ENCODE data around the gene RASGRP1.

The RASGRP1 gene

GRCh38 chr15:38479266-38479665, 85.3 kb downstream of the RASGRP1 start:
- H3K4me1 Mint-ChIP-seq: peaks cover 6% of the 10 kb centered on the region
- H3K36me3 Mint-ChIP-seq: peaks cover 48% of the 10 kb centered on the region
- no peak overlapping the region for H3K27ac Mint-ChIP-seq
- no peaks in the 10 kb centered on the region for H3K27me3 Mint-ChIP-seq
- no peak for ATAC-seq
- H3K9me3 Mint-ChIP-seq: no peaks in the 10 kb centered on the region
- H3K4me3 Mint-ChIP-seq: no peak overlapping the region

DNA sequence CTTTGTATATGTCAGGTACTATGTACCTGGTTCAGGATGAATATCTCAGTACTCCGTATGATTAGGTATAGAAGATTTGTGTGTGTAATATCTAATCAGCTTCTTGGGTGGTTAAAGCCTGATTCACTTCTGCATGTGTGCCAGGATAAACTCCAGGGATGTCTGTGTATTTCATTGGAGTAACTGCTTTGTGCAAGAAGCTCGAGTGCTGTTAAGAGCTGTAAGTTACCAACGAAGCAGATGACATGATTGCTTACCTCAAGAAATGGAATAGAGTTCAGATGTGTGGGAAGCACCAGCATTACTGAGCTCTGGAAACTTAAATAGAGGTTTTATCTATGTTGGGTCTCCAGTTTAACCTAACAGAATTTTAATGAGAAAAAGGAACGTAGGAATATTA, 87.0 kb downstream of the RASGRP1 start:
- Mint-ChIP-seq H3K27ac (no peak overlapping the region), H3K36me3 (peaks cover 50% of the 10 kb centered on the region), H3K4me3 (no peak overlapping the region), H3K27me3 (no peaks in the 10 kb centered on the region), H3K9me3 (no peaks in the 10 kb centered on the region), H3K4me1 (peaks cover 6% of the 10 kb centered on the region)
- no peak for ATAC-seq

GRCh38 chr15:38476120-38476519, 88.5 kb downstream of the RASGRP1 start:
- Mint-ChIP-seq H3K36me3 (peaks cover 37% of the 10 kb centered on the region), H3K4me3 (no peak overlapping the region), H3K27me3 (no peaks in the 10 kb centered on the region), H3K27ac (no peak overlapping the region), H3K9me3 (no peaks in the 10 kb centered on the region), H3K4me1 (peaks cover 6% of the 10 kb centered on the region)
- ATAC-seq: no peak

GRCh38 chr15:38475361-38475760, 89.3 kb downstream of the RASGRP1 start:
- no peak overlapping the region for H3K27ac Mint-ChIP-seq
- H3K4me3 Mint-ChIP-seq: no peak overlapping the region
- H3K4me1 Mint-ChIP-seq: peaks cover 6% of the 10 kb centered on the region
- no peaks in the 10 kb centered on the region for H3K27me3 Mint-ChIP-seq
- no peak for ATAC-seq
- H3K36me3 Mint-ChIP-seq: peaks cover 36% of the 10 kb centered on the region
- no peaks in the 10 kb centered on the region for H3K9me3 Mint-ChIP-seq

- no peaks in the 10 kb centered on the region for H3K27me3 Mint-ChIP-seq
- H3K4me3 Mint-ChIP-seq: no peak overlapping the region
- ATAC-seq: peak; percentile 79
- H3K4me1 Mint-ChIP-seq: no peaks in the 10 kb centered on the region
- peaks cover 36% of the 10 kb centered on the region for H3K36me3 Mint-ChIP-seq
- H3K27ac Mint-ChIP-seq: no peak overlapping the region
- H3K9me3 Mint-ChIP-seq: no peaks in the 10 kb centered on the region
Observed at GRCh38 chr15:38474155-38474757, 90.4 kb downstream of the RASGRP1 start.

GRCh38 chr15:38471974-38472373, 92.6 kb downstream of the RASGRP1 start:
- no peak for ATAC-seq
- no peak overlapping the region for H3K4me3 Mint-ChIP-seq
- no peaks in the 10 kb centered on the region for H3K4me1 Mint-ChIP-seq
- H3K27ac Mint-ChIP-seq: no peak overlapping the region
- no peaks in the 10 kb centered on the region for H3K9me3 Mint-ChIP-seq
- H3K36me3 Mint-ChIP-seq: peaks cover 26% of the 10 kb centered on the region
- H3K27me3 Mint-ChIP-seq: no peaks in the 10 kb centered on the region

GRCh38 chr15:38470816-38471215, 93.8 kb downstream of the RASGRP1 start:
- Mint-ChIP-seq H3K27ac (no peak overlapping the region), H3K27me3 (no peaks in the 10 kb centered on the region), H3K4me3 (no peak overlapping the region), H3K4me1 (no peaks in the 10 kb centered on the region), H3K9me3 (no peaks in the 10 kb centered on the region), H3K36me3 (peaks cover 15% of the 10 kb centered on the region)
- ATAC-seq: no peak

DNA sequence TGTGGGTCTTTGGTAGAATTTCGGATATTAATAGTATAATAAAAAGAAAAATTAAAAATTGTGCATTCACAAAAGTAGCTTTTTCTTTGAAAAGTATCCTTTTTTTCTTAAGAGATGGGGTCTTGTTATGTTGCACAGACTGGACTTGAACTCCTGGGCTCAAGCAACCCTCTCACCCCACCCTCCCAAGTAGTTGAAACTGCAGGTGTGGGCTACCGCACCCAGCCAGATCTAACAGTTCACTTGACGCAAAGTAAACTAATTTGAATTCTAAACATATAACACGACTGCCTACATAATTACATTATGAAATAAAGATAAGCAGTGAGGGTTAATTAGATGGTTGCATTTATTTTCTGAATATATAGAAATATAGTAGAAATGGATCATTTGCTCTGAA, 99.9 kb downstream of the RASGRP1 start:
- H3K27me3 Mint-ChIP-seq: no peaks in the 10 kb centered on the region
- no peak for ATAC-seq
- H3K9me3 Mint-ChIP-seq: no peaks in the 10 kb centered on the region
- H3K27ac Mint-ChIP-seq: no peak overlapping the region
- H3K4me1 Mint-ChIP-seq: peaks cover 24% of the 10 kb centered on the region
- no peaks in the 10 kb centered on the region for H3K36me3 Mint-ChIP-seq
- H3K4me3 Mint-ChIP-seq: no peak overlapping the region

GRCh38 chr15:38463893-38464292, 100.7 kb downstream of the RASGRP1 start:
- Mint-ChIP-seq H3K9me3 (no peaks in the 10 kb centered on the region), H3K27ac (no peak overlapping the region), H3K4me1 (peaks cover 32% of the 10 kb centered on the region), H3K4me3 (no peak overlapping the region), H3K27me3 (no peaks in the 10 kb centered on the region), H3K36me3 (no peaks in the 10 kb centered on the region)
- ATAC-seq: no peak

GRCh38 chr15:38461066-38461833, 103.4 kb downstream of the RASGRP1 start:
- Mint-ChIP-seq H3K27me3 (no peaks in the 10 kb centered on the region), H3K9me3 (no peaks in the 10 kb centered on the region), H3K27ac (peak overlapping the region; percentile 21), H3K4me1 (peaks cover 46% of the 10 kb centered on the region), H3K4me3 (no peak overlapping the region), H3K36me3 (peaks cover 11% of the 10 kb centered on the region)
- ATAC-seq: peak; percentile 85

DNA sequence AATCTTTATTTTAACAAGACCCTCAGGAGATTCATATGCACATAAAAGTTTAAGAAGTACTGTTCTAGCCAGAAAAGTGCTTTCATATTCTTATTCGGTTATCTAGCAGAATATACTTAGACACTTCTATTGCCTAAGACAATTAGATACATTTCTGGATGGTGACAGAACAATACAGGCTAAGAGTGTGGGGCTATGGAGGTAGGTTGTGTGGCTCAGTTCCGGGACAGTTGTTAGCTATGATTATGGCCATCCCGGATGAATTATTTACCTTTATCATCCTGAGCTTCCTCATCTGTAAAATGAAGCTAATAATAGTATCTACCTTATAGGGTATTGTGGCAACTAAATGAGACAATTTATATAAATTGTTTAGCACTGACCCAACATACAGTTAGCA, 104.1 kb downstream of the RASGRP1 start:
- H3K27ac Mint-ChIP-seq: peak overlapping the region; percentile 21
- H3K36me3 Mint-ChIP-seq: peaks cover 12% of the 10 kb centered on the region
- H3K4me1 Mint-ChIP-seq: peaks cover 53% of the 10 kb centered on the region
- no peak for ATAC-seq
- no peak overlapping the region for H3K4me3 Mint-ChIP-seq
- H3K9me3 Mint-ChIP-seq: no peaks in the 10 kb centered on the region
- no peaks in the 10 kb centered on the region for H3K27me3 Mint-ChIP-seq

DNA sequence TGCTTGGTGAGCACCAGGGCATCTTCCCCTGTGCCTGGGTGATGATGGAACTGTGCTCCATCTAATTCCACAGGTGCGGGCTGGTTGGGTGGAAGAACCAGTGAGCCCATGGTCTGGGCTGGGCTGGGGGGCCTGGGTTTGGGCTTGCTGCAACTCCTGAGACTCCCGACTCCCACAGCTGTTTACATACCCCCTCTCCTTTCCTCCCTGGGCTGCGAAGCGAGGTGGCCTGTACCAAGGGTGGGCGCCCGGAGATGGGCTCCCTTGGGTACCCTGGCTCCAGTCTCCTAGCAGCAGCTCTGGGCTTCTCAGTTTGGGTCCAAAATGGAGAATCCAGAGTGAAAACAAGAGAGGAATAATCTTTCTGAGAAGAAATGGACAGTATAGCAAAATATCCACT, 105.1 kb downstream of the RASGRP1 start:
- no peak overlapping the region for H3K27ac Mint-ChIP-seq
- H3K36me3 Mint-ChIP-seq: peaks cover 12% of the 10 kb centered on the region
- H3K9me3 Mint-ChIP-seq: no peaks in the 10 kb centered on the region
- H3K27me3 Mint-ChIP-seq: no peaks in the 10 kb centered on the region
- H3K4me1 Mint-ChIP-seq: peaks cover 63% of the 10 kb centered on the region
- no peak for ATAC-seq
- no peak overlapping the region for H3K4me3 Mint-ChIP-seq

DNA sequence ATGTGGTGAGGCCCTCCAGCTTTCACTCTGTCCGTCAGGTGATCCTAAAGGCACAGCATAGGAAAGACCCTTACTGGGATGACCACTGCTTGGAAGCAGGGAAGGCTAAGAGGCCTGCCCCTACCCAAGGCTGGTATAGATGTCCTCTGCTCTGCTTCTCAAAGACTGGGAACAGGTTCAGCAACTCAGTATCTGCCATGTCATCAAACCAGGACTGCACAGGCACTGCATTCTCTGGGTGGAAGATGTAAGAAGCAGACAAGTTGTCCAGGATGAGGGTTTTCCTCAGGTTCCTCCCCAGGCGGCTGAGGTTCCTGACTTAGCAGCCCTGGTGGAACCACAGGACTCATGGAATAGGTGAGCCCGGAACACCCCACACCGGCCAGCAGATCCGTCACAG, 106.0 kb downstream of the RASGRP1 start:
- Mint-ChIP-seq H3K27ac (no peak overlapping the region), H3K4me1 (peaks cover 63% of the 10 kb centered on the region), H3K36me3 (peaks cover 12% of the 10 kb centered on the region), H3K4me3 (no peak overlapping the region), H3K27me3 (no peaks in the 10 kb centered on the region), H3K9me3 (no peaks in the 10 kb centered on the region)
- no peak for ATAC-seq

- no peaks in the 10 kb centered on the region for H3K27me3 Mint-ChIP-seq
- H3K27ac Mint-ChIP-seq: peak overlapping the region; percentile 96
- peaks cover 43% of the 10 kb centered on the region for H3K4me1 Mint-ChIP-seq
- peak overlapping the region; percentile 87 for H3K4me3 Mint-ChIP-seq
- no peaks in the 10 kb centered on the region for H3K9me3 Mint-ChIP-seq
- H3K36me3 Mint-ChIP-seq: peaks cover 12% of the 10 kb centered on the region
- ATAC-seq: no peak
Observed at GRCh38 chr15:38455092-38455491, 109.5 kb downstream of the RASGRP1 start.

- no peaks in the 10 kb centered on the region for H3K9me3 Mint-ChIP-seq
- peaks cover 39% of the 10 kb centered on the region for H3K4me1 Mint-ChIP-seq
- peak overlapping the region; percentile 87 for H3K4me3 Mint-ChIP-seq
- H3K36me3 Mint-ChIP-seq: peaks cover 12% of the 10 kb centered on the region
- ATAC-seq: no peak
- H3K27me3 Mint-ChIP-seq: no peaks in the 10 kb centered on the region
- H3K27ac Mint-ChIP-seq: peak overlapping the region; percentile 96
Observed at GRCh38 chr15:38454696-38455090, 109.9 kb downstream of the RASGRP1 start.
